Measurements from ENCODE around the gene SBF2. TPM values are rescaled to one million over a fixed set of nuclear protein-coding genes. Genes with fewer than 3 reads are reported as not detected.
A peak's percentile ranks its signal among the peaks of the same experiment; 100 is the strongest.
"Not testable (repeated sequence)": the region's sequence is repeated elsewhere in the genome, so short reads cannot be mapped to it uniquely, and the experiment has no call there.

SBF2 gene
- total RNA-seq, 4 donors from 2014 or later, result 75.0 to 104 (median 86.9) TPM

- H3K4me3 ChIP-seq, result no peak overlapping the region
- H3K36me3 ChIP-seq, result peaks cover 0 to 4% (median 0%) of the 10 kb centered on the region in 3 donors
- no peak for TF ChIP-seq POLR2A (IDR thresholded peaks at IDR 0.05)
- TF ChIP-seq, protein P1, sequence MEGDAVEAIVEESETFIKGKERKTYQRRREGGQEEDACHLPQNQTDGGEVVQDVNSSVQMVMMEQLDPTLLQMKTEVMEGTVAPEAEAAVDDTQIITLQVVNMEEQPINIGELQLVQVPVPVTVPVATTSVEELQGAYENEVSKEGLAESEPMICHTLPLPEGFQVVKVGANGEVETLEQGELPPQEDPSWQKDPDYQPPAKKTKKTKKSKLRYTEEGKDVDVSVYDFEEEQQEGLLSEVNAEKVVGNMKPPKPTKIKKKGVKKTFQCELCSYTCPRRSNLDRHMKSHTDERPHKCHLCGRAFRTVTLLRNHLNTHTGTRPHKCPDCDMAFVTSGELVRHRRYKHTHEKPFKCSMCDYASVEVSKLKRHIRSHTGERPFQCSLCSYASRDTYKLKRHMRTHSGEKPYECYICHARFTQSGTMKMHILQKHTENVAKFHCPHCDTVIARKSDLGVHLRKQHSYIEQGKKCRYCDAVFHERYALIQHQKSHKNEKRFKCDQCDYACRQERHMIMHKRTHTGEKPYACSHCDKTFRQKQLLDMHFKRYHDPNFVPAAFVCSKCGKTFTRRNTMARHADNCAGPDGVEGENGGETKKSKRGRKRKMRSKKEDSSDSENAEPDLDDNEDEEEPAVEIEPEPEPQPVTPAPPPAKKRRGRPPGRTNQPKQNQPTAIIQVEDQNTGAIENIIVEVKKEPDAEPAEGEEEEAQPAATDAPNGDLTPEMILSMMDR (IDR thresholded peaks at IDR 0.05), result no peak
- no peak for TF ChIP-seq EP300 (IDR thresholded peaks at IDR 0.05)
- no peaks in the 10 kb centered on the region for H3K9me3 ChIP-seq
- no peaks in the 10 kb centered on the region for H3K4me1 ChIP-seq
- 94 to 100% methylated on average over 1 of the region's 1 CpG for WGBS, 2 donors
- H3K27ac ChIP-seq, result no peak overlapping the region
- H3K27me3 ChIP-seq, result no peaks in the 10 kb centered on the region
- no peak for DNase-seq (ENCODE audit: low spot score in 2 of 2)
These were observed 57.2 kb downstream of the SBF2 start for GRCh38 chr11:10236840-10237239.

DNA sequence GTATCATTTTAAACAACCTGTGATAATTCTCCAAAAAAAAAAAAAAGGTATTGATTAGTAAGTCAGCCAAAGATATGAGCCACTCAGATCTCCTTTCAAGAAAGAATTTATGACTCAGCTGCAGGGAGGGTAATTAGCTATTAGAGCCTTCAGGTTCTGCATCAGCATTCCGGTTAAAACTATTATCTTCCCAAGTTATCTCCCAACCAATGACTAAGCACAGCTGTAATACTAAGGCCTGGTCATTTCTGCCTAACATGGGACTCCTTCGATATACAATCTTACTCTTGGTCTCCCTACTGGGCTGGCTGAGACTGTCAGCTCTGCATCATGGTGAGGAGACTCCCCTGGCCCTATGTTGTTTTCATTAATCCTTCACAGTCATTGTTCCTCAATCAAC, 60.4 kb downstream of the SBF2 start:
- Histone ChIP-seq H3K36me3 (peaks cover 0 to 9% (median 0%) of the 10 kb centered on the region in 3 donors), H3K27me3 (no peaks in the 10 kb centered on the region), H3K27ac (no peak overlapping the region), H3K9me3 (no peaks in the 10 kb centered on the region), H3K4me3 (no peak overlapping the region), H3K4me1 (no peaks in the 10 kb centered on the region)
- no peak for DNase-seq (ENCODE audit: low spot score in 2 of 2)
- WGBS, 2 donors, result 85 to 90% methylated on average over 2 of the region's 2 CpGs
- TF ChIP-seq, protein P1 (IDR thresholded peaks at IDR 0.05), result no peak
- TF ChIP-seq POLR2A (IDR thresholded peaks at IDR 0.05) (no peak), EP300 (IDR thresholded peaks at IDR 0.05) (no peak)

DNA sequence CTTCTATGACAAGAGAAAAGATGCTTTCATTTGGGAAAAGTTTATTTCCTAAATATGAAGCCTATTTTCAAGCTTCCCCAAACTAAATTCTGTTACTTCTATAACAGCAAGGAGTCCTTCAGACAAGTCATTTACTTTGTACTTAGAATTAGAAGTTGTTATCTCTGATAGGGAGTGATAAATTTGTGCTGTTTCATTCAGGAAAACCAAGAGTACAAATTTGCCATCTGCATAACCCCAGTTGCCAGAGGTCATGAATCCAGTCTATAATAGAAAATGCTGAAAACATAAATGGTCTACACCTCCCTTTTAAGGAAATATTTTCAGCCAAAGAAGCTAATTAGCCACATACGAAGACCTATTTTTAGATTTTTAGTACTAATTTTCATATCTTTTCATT, 61.3 kb downstream of the SBF2 start:
- Histone ChIP-seq H3K9me3 (no peaks in the 10 kb centered on the region), H3K4me3 (no peak overlapping the region), H3K27ac (no peak overlapping the region), H3K36me3 (peaks cover 0 to 9% (median 0%) of the 10 kb centered on the region in 3 donors), H3K4me1 (no peaks in the 10 kb centered on the region), H3K27me3 (no peaks in the 10 kb centered on the region)
- no peak for DNase-seq (ENCODE audit: low spot score in 2 of 2)
- WGBS, 2 donors, result 88 to 92% methylated on average over 1 of the region's 1 CpG
- TF ChIP-seq POLR2A (IDR thresholded peaks at IDR 0.05), result no peak
- TF ChIP-seq, protein P1 (IDR thresholded peaks at IDR 0.05), result no peak
- no peak for TF ChIP-seq EP300 (IDR thresholded peaks at IDR 0.05)

DNA sequence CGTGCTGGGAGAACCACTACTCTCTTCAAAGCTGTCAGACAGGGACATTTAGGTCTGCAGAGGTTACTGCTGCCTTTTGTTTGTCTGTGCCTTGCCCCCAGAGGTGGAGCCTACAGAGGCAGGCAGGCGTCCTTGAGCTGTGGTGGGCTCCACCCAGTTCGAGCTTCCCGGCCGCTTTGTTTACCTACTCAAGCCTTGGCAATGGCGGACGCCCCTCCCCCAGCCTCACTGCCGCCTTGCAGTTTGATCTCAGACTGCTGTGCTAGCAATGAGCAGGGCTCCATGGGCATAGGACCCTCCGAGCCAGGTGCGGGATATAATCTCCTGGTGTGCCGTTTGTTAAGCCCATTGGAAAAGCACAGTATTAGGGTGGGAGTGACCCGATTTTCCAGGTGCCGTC, 62.2 kb downstream of the SBF2 start:
- not testable (repeated sequence) for H3K4me3 ChIP-seq; H3K36me3 ChIP-seq; H3K27ac ChIP-seq; H3K27me3 ChIP-seq; DNase-seq (ENCODE audit: low spot score in 2 of 2); H3K9me3 ChIP-seq; H3K4me1 ChIP-seq
- 94 to 98% methylated on average over 12 to 13 of the region's 13 CpGs for WGBS, 2 donors

DNA sequence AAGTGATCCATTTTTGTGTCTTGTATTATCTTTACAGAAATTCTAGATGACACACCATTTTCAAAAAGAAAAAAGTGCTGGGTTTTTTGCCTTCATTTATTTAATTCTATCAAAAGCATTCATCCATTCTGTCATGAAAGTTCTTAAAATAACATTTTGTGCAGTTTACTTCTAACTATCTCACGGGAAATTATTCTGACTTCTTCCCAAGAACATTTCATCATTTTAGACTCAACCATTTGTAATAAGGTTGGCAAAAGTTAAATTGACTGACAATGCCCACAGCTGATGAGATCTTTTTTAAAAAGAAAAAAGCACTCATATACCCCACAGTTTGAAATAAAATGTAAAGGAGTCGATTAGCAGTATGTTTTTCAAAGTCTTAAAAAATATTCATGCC, 68.5 kb downstream of the SBF2 start:
- Histone ChIP-seq H3K36me3 (no peaks in the 10 kb centered on the region), H3K4me1 (peaks cover 0 to 16% (median 0%) of the 10 kb centered on the region in 4 donors), H3K4me3 (no peak overlapping the region), H3K27me3 (no peaks in the 10 kb centered on the region), H3K27ac (peak overlapping the region in 2 of 4 donors; percentile 8 to 58), H3K9me3 (no peaks in the 10 kb centered on the region)
- TF ChIP-seq EP300 (IDR thresholded peaks at IDR 0.05) (no peak), POLR2A (IDR thresholded peaks at IDR 0.05) (no peak)
- TF ChIP-seq, protein P1 (IDR thresholded peaks at IDR 0.05), result no peak
- WGBS, 2 donors, result 30 to 31% methylated on average over 2 of the region's 2 CpGs
- no peak for DNase-seq (ENCODE audit: low spot score in 2 of 2)

DNA sequence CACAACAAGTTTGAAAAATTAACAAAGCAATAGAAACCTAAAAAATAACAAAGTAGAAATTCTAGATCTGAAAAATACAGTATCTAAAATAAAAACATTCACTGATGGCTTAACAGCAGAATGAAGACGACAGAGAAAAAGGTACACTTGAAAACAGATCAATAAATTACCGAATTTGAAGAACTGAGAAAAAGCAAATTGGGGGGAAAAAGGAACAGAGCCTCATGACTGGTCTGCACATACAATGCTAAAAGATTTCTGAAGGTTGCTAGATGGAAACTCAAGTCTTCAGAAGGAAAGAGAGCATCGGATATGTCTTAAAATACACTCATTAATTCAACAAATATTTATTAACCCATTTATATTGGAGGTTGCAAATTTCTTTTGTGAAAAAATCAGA, 71.6 kb downstream of the SBF2 start:
- Histone ChIP-seq H3K36me3 (peaks cover 0 to 9% (median 0%) of the 10 kb centered on the region in 3 donors), H3K4me1 (peaks cover 0 to 16% (median 0%) of the 10 kb centered on the region in 4 donors), H3K4me3 (no peak overlapping the region), H3K27me3 (no peaks in the 10 kb centered on the region), H3K27ac (no peak overlapping the region), H3K9me3 (no peaks in the 10 kb centered on the region)
- TF ChIP-seq EP300 (IDR thresholded peaks at IDR 0.05) (no peak), POLR2A (IDR thresholded peaks at IDR 0.05) (no peak)
- TF ChIP-seq, protein P1 (IDR thresholded peaks at IDR 0.05), result no peak
- DNase-seq (ENCODE audit: low spot score in 2 of 2), result no peak
- WGBS, 2 donors, result 92 to 93% methylated on average over 3 of the region's 3 CpGs

Measured in tibial nerve (tissue), 4 donors.